Measurements from ENCODE around the gene FAH. TPM values are rescaled to one million over a fixed set of nuclear protein-coding genes. Genes with fewer than 3 reads are reported as not detected.

FAH gene
- 10 to 100 TPM in 2 of 4 donors, 1 to 10 TPM in 2; 5.4 to 29.0 (median 11.2) TPM for total RNA-seq

DNA sequence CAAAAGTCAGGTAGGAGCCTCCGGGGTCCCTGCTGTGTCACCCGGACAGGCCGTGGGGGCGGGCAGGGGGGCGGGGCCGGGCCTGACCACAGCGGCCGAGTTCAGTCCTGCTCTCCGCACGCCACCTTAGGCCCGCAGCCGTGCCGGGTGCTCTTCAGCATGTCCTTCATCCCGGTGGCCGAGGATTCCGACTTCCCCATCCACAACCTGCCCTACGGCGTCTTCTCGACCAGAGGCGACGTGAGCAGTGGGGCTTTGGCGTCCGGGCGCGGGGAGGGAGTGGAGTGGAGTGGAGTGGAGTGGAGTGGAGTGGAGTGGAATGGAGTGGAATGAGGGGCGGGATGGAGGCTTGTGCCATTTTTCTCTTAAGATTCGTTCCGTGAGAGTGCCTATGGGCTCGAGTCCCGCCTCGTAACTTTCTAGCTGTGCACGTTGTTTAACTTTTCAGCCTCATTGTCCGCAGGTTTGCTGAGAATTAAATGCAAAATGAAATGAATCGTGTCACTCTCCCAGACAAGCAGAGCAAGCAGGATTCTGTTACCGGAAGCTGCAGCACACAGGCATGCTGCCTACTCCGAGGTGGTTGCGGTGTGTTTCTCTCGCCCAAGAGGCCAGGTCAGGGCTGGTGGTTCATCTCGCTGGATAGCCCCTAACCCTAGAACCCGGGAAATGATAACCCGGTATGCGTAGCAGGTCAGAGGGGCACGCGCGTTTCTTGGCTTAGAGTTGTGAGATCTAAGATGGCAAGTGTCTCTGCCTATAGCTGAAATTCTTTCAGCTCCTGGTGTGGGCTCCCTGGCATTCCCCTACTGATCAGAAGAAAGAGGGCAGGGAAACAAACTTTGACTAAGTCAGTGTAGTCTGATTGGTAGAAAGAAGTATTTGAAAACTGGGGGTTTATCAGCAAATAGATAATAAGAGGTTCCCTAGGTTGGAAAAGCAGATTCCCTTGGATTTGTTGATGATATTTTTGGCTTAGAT is at the start of gene FAH:
Gene FAH, plus strand, starts transcription at position 104 of the 981 bp plus-strand sequence. Its CDS starts 56 bp downstream, at position 160.
- no peak for DNase-seq
- no peaks in the 10 kb centered on the region for H3K36me3 ChIP-seq
- H3K4me3 ChIP-seq: peak within 1 kb of the TSS; percentile 76 to 81
- no peaks in the 10 kb centered on the region for H3K27me3 ChIP-seq
- peak within 1 kb of the TSS; percentile 77 to 91 for H3K27ac ChIP-seq
- peaks cover 0 to 3% of the 10 kb centered on the region in 2 donors for H3K4me1 ChIP-seq
- intact Hi-C loops (cut with DNase I; ENCODE audit: low total_unique reads): loop anchor here (2.0 kb wide), 1 partner anchor 94 kb away; the partner anchor contains the start of gene ZFAND6
- no peaks in the 10 kb centered on the region for H3K9me3 ChIP-seq
- TF ChIP-seq POLR2A (IDR thresholded peaks at IDR 0.05) (peak; percentile 21 to 41), CTCF (IDR thresholded peaks at IDR 0.05) (no peak)

GRCh38 chr15:80105193-80105592 is 47.6 kb upstream of the FAH start:
- no peak overlapping the region for H3K4me3 ChIP-seq
- H3K4me1 ChIP-seq: no peaks in the 10 kb centered on the region
- H3K27me3 ChIP-seq: no peaks in the 10 kb centered on the region
- TF ChIP-seq POLR2A (IDR thresholded peaks at IDR 0.05) (no peak), CTCF (IDR thresholded peaks at IDR 0.05) (no peak)
- no peak for DNase-seq
- no peaks in the 10 kb centered on the region for H3K9me3 ChIP-seq
- H3K27ac ChIP-seq: no peak overlapping the region
- no peaks in the 10 kb centered on the region for H3K36me3 ChIP-seq
- intact Hi-C loops (cut with DNase I; ENCODE audit: low total_unique reads): no loop called here

- no peak overlapping the region for H3K4me3 ChIP-seq
- no peaks in the 10 kb centered on the region for H3K9me3 ChIP-seq
- no peaks in the 10 kb centered on the region for H3K4me1 ChIP-seq
- TF ChIP-seq CTCF (IDR thresholded peaks at IDR 0.05): no peak
- no peak for TF ChIP-seq POLR2A (IDR thresholded peaks at IDR 0.05)
- no peaks in the 10 kb centered on the region for H3K27me3 ChIP-seq
- H3K36me3 ChIP-seq: no peaks in the 10 kb centered on the region
- DNase-seq: no peak
- no peak overlapping the region for H3K27ac ChIP-seq
- intact Hi-C loops (cut with DNase I; ENCODE audit: low total_unique reads): no loop called here
These were observed 47.2 kb upstream of the FAH start for GRCh38 chr15:80105595-80105994.

DNA sequence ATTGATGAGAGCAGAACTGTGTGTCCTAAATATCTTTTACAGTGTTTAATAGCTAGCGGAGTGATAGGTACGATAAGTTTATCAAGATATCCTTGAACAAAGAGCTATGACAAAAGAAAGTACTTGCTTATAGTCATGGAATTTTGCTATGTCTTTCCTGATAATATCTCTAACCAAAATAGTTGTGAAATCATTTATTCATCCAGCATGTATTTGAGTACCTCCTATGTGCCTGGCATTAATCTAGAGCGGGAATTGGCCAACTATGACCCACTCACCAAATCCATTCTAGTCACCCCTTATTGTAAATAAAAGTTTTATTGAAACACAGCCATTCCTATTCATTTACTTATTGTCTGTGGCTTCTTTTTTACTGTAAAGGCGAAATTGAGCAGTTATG is 46.7 kb upstream of the FAH start:
- H3K9me3 ChIP-seq: no peaks in the 10 kb centered on the region
- DNase-seq: no peak
- intact Hi-C loops (cut with DNase I; ENCODE audit: low total_unique reads): no loop called here
- no peaks in the 10 kb centered on the region for H3K27me3 ChIP-seq
- H3K4me1 ChIP-seq: no peaks in the 10 kb centered on the region
- TF ChIP-seq POLR2A (IDR thresholded peaks at IDR 0.05) (no peak), CTCF (IDR thresholded peaks at IDR 0.05) (no peak)
- H3K36me3 ChIP-seq: no peaks in the 10 kb centered on the region
- H3K4me3 ChIP-seq: no peak overlapping the region
- H3K27ac ChIP-seq: no peak overlapping the region

DNA sequence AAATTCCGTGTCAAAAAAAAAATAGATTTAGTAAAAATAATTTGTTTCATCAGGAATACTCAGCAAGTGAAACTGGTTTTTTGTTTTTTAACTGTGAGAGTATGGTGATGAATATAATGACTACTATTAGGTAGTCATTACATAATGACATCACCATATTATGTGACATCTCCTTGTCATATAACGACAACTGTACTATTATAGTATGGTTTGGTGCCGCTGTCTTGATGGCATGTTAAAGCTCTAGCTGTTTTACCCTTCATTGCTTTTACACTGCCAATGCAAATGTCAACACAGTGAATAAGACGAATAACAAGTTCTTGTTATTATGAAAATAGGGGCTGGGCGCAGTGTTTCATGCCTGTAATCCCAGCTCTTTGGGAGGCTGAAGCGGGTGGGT is 45.6 kb upstream of the FAH start:
- Histone ChIP-seq H3K27me3 (no peaks in the 10 kb centered on the region), H3K9me3 (no peaks in the 10 kb centered on the region), H3K4me3 (no peak overlapping the region), H3K36me3 (no peaks in the 10 kb centered on the region), H3K27ac (no peak overlapping the region), H3K4me1 (no peaks in the 10 kb centered on the region)
- TF ChIP-seq POLR2A (IDR thresholded peaks at IDR 0.05): no peak
- no peak for TF ChIP-seq CTCF (IDR thresholded peaks at IDR 0.05)
- intact Hi-C loops (cut with DNase I; ENCODE audit: low total_unique reads): no loop called here
- DNase-seq: no peak

All from uterus (tissue), 4 donors.